Right lobe of liver (tissue), 6 donors: ENCODE results near the gene ASIC2. TPM values are rescaled to one million over a fixed set of nuclear protein-coding genes. Genes with fewer than 3 reads are reported as not detected.

ENCODE experiments used
- ATAC-seq, 4 donors: fragments of 200-7000 bp; cut with Tn5 transposase; one replicate each; pipeline ENCODE4 v1.9.1; 2020; ENCODE audit warnings: mild to moderate bottlenecking in 4 of 4, moderate library complexity in 4 of 4
- DNase-seq, 3 donors: peaks; one replicate each; pipeline ENCODE4 v3.0.0-alpha.2; 2020
- H3K27ac ChIP-seq, 3 donors: fragments of 200-600 bp; one replicate each; pipeline ENCODE4 v1.8.0; 2022
- H3K27me3 ChIP-seq, 2 donors: fragments of 200-600 bp; one replicate each; pipeline ENCODE4 v1.8.0; 2022
- H3K36me3 ChIP-seq, 4 donors: fragments of 200-600 bp; sonication (generic) in 1 of 4; one replicate each; pipeline versions ENCODE4 v1.5.1 to v1.8.0; 2017 to 2022; ENCODE audit warnings: control low read depth in 1 of 4
- H3K4me1 ChIP-seq, 4 donors: fragments of 200-600 bp; sonication (generic) in 1 of 4; one replicate each; pipeline versions ENCODE4 v1.5.1 to v1.8.0; 2017 to 2022; ENCODE audit warnings: control low read depth in 1 of 4
- H3K4me3 ChIP-seq, 3 donors: fragments of 200-600 bp; one replicate each; pipeline ENCODE4 v1.8.0; 2022
- H3K9me3 ChIP-seq, 4 donors: fragments of 200-600 bp; sonication (generic) in 1 of 4; one replicate each; pipeline versions ENCODE4 v1.5.1 to v1.8.0; 2017 to 2022; ENCODE audit warnings: control low read depth in 1 of 4
- CTCF ChIP-seq, 4 donors: fragments of 200-600 bp in 3 of 4; fragments of 450-650 bp in 1 of 4; IDR thresholded peaks; one replicate each; pipeline versions ENCODE4 v1.5.1 to v1.8.0; 2016 to 2022; ENCODE audit warnings: antibody characterized with exemption in 4 of 4, mild to moderate bottlenecking in 2 of 4
- POLR2A ChIP-seq: fragments of 450-650 bp; IDR thresholded peaks from one replicate; pipeline ENCODE4 v1.6.1; 2017; ENCODE audit warnings: antibody characterized with exemption, mild to moderate bottlenecking
- WGBS: methylation state at CpG from one replicate; pipeline ENCODE4 v1.1.6; 2018; ENCODE audit warnings: low coverage, low lambda C conversion rate; ENCODE audit not compliant: insufficient coverage; ENCODE audit errors: missing lambda C conversion rate; 5-methylcytosine and 5-hydroxymethylcytosine counted together
- intact Hi-C, 2 donors: fragments of 100-400 bp; cut with DNase I; formaldehyde crosslinking; loops; one replicate each; pipeline versions ENCODE4 v1.11.2 to v1.14.1; 2022
- total RNA-seq, 6 experiments: library from RNA; depleted of rRNA in 2 of 6; stranded (reverse); fragments of >200 nt in 2 of 6; fragmentation: NEBNext Ultra II Directional in 3 of 6; extraction: Animal tissue kit (Norgen Biotek cat#: 25700) in 3 of 6; gene quantifications; one replicate each; pipeline versions ENCODE4 v1.1.0 to v1.2.4, GENCODE V29; 2016 to 2023
- donor health status: DM: no; HTN: yes; CAD: no.
- donor health status: DM: no; HTN: no; CAD: no.
- donor health status: DM: no; HTN: no; CAD: no.
- donor health status: DM: no; HTN: yes; CAD: no.
- donor health status: DM: no; HTN: yes; CAD: no.

ASIC2 gene
- total RNA-seq, 6 experiments from 2014 or later = 0.11 to 0.31 (median 0.12) TPM; not detected in 3

DNA sequence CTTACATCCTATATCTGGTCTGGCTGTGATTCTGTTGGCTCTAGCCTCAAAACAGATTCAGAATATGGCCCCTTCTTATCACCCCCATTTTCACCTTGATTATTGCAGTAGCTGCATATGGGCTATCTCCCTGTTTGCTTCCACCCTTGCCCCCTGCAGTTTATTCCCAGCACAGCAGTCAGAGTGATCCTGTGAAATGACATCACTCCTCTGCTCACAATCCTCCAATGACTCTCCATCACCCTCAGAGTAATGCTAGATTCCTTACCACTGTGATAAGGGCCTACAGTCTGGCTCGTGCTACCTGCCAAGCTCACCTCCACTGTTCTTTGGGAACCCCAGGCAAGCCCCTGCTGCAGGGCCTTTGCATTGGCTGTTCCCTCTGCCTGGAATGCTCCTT is 92.5 kb downstream of the ASIC2 start:
- Histone ChIP-seq H3K4me1 (no peaks in the 10 kb centered on the region), H3K27ac (no peak overlapping the region), H3K4me3 (no peak overlapping the region), H3K9me3 (no peaks in the 10 kb centered on the region), H3K36me3 (no peaks in the 10 kb centered on the region), H3K27me3 (no peaks in the 10 kb centered on the region)
- TF ChIP-seq POLR2A (no peak), CTCF (IDR thresholded peaks at IDR 0.05) (no peak)
- WGBS = 20% methylated on average over 1 of the region's 1 CpG
- no peak for ATAC-seq
- DNase-seq = no peak
- intact Hi-C loops = no loop called here

GRCh38 chr17:33199571-33200510 is 93.3 kb downstream of the ASIC2 start:
- ATAC-seq = no peak
- no peak overlapping the region for H3K27ac ChIP-seq

DNA sequence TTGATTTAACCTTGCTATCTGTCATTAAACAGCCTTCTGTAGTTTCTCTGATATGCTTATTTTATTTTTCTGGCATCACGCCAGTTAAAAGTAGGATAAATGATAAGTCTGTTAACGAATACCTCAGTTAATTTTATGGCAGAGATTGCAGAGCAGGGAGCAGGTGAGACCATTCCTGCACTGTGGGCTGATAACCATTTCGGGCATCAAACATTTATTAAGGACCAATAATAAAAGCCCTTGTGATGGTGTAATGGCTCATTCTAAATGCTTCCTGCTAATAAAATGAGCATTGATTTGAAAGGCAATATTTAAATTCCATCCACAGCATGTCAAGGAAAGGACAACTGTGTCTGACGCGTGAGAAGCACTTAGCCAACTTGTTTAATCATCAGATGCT is 94.1 kb downstream of the ASIC2 start:
- Histone ChIP-seq H3K4me3 (no peak overlapping the region), H3K36me3 (no peaks in the 10 kb centered on the region), H3K4me1 (no peaks in the 10 kb centered on the region), H3K9me3 (no peaks in the 10 kb centered on the region), H3K27me3 (no peaks in the 10 kb centered on the region), H3K27ac (no peak overlapping the region)
- no peak for DNase-seq
- intact Hi-C loops = no loop called here
- no peak for ATAC-seq
- TF ChIP-seq POLR2A (no peak), CTCF (IDR thresholded peaks at IDR 0.05) (no peak)
- 38% methylated on average over 5 of the region's 5 CpGs for WGBS

More at GRCh38 chr17:33199571-33200510, 93.3 kb downstream of the ASIC2 start:
- Histone ChIP-seq H3K36me3 (no peaks in the 10 kb centered on the region), H3K9me3 (no peaks in the 10 kb centered on the region), H3K27me3 (no peaks in the 10 kb centered on the region), H3K4me3 (no peak overlapping the region), H3K4me1 (no peaks in the 10 kb centered on the region)
- intact Hi-C loops = no loop called here
- TF ChIP-seq POLR2A (no peak), CTCF (IDR thresholded peaks at IDR 0.05) (no peak)
- 50% methylated on average over 12 of the region's 12 CpGs for WGBS
- DNase-seq = no peak

DNA sequence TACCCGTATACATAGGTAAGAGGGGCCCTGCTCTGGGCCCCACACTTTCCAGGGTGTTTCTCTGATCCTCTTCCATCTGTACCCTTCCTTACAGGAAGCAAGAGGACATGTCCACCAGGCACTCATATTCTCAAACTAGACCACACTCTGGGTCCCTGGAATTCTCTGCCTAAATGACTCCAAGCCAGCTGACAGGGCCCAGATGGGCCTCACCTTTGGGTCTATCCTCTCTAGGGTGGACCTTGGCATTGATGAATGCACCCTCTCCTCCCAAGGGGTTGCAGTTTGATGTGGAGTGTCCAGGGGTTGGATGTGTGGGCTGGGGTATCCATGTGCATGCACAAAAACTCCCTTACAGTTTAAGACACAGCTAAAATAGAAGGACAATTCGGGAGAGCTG is 95.8 kb downstream of the ASIC2 start:
- WGBS = 62% methylated on average over 2 of the region's 2 CpGs

More for the DNA sequence above, 95.8 kb downstream of the ASIC2 start:
- intact Hi-C loops = no loop called here
- no peak for ATAC-seq
- Histone ChIP-seq H3K9me3 (no peaks in the 10 kb centered on the region), H3K27ac (no peak overlapping the region), H3K4me1 (no peaks in the 10 kb centered on the region), H3K27me3 (no peaks in the 10 kb centered on the region), H3K36me3 (no peaks in the 10 kb centered on the region), H3K4me3 (no peak overlapping the region)
- no peak for DNase-seq
- no peak for TF ChIP-seq POLR2A
- no peak for TF ChIP-seq CTCF (IDR thresholded peaks at IDR 0.05)
